Cerebellar cortex (tissue), 1 donor: Measurements from ENCODE around the gene PREP.
"Not testable (repeated sequence)": the region's sequence is repeated elsewhere in the genome, so short reads cannot be mapped to it uniquely, and the experiment has no call there.

Source experiments
- DNase-seq: peaks from one replicate; pipeline ENCODE4 v3.0.0-alpha.2; 2015; ENCODE audit warnings: low spot score

Gene PREP

GRCh38 chr6:105338350-105338983 lies 64.4 kb downstream of the PREP start:
- DNase-seq: not testable (repeated sequence)

GRCh38 chr6:105336986-105337385 lies 65.9 kb downstream of the PREP start:
- no peak for DNase-seq

DNA sequence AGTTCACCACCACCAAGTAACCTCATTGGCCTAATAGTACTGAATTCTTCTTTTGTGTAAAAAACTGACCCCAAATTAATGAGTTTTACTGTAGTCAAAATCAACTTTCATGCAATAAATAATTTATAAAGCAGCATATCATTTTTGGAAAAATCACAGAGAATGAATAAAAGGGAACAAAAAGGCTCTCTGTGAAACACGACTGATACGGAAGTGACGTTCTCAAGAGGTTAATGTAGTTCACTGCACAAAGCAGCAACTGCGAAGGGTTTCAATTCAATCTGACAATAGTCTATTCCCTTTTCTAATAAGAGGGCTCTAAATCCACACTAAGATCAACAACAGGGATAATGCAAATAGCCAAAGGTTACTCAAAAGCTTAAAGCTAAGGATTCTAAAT lies 70.3 kb downstream of the PREP start:
- no peak for DNase-seq

DNA sequence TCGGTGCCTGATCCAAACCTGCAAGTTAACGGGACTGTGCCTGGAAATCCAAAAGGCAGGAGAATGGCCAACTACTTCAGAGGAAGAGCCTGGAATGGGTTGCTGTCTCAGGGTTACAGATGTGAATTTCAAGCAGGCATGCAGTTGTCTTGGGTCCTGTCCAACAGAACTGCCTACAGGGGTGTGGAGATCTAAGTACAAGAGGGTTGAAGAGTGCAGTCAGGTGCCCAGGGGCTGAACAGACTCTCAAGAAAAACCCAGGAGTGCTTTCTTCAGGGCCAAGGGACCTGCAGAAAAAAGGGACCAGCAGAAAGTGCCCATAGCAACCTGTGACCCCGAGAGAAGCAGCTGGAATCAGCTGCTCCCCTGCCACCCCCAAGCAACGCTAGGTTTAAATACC lies 71.0 kb downstream of the PREP start:
- DNase-seq: no peak

DNA sequence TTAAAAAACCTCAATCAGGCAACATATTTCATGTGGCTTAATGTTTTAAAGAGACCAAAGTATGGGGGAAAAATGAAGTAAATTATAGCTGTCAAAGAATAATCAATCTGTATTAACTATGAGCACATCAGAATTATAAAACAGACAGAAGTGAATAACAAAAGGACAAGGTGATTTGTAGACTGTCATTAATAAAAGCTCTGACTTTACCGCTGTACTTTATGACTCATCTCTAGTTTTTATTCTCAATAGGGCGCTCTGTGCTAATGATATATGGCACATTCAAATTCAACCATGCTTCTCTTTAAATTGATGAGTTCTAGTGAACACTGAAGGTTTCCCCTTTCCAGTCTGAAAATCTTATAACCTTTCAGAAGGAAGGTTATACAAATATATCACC lies 72.0 kb downstream of the PREP start:
- DNase-seq: no peak

- no peak for DNase-seq
Observed at GRCh38 chr6:105330364-105330763, 72.5 kb downstream of the PREP start.

DNA sequence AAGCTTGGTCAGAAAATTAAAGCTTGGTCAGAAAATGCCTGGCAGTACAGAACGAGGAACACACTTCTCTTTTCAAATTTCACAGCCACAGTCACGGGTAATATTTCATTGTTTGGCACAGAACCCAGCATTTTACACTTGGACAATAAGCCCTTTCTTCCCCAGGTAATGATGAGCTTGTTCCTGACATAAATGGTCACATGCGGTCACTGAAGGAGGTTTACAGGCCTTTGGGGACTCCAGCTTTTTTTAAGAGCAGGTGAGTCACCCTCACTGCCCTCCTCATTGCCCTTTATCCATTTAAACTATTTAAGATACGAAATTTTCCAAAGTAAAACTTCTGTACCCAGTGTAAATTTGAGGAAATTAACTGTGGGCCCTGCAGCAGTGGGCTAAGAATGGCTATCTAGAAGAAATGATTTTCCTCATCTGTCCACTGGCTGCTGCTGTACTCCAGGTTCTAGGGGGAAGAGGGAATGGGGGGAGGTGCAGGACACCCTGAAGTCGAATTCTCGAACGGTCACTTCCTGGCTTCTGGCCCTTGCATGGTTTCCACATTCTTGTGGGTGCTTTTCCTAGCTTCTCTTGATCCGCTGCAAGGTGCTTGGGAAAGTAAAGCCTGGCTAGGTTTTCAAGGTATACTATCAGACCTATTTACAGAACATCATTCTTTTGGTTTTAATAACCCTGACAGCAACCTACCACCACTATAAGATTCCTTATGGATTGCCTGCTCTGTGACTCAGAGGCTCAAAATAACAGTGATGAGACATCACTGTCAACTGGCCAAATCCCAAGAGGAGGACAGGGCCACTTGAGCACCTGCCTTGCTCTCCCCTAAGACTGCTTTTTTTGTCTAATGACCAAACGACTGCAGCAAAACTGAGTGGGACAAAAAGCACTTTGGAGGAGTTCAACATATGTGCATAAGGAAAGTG lies 75.8 kb downstream of the PREP start:
- DNase-seq: peak; percentile 46

DNA sequence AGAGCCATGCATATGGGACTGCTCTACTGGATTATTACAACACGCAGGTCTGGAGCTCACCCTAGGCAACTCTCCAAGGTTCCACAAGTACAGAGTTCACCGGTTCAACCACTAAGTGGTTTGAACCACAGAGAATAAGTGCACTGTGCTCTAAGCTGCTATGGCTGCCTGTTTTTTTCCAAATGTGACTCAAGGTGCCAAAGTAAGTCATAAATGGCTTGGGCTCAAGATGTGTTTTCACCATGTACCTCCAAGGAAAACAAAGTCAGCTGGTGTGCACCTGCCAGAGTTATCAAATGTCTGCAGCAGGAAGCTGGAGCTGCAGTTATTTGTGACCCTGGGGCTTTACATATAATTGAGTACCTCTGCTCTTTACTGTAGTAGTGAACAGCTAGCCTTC lies 76.7 kb downstream of the PREP start:
- DNase-seq: no peak

- no peak for DNase-seq
Observed at GRCh38 chr6:105324386-105324950, 78.4 kb downstream of the PREP start.

GRCh38 chr6:105322499-105323225 lies 80.2 kb downstream of the PREP start:
- DNase-seq: no peak

DNA sequence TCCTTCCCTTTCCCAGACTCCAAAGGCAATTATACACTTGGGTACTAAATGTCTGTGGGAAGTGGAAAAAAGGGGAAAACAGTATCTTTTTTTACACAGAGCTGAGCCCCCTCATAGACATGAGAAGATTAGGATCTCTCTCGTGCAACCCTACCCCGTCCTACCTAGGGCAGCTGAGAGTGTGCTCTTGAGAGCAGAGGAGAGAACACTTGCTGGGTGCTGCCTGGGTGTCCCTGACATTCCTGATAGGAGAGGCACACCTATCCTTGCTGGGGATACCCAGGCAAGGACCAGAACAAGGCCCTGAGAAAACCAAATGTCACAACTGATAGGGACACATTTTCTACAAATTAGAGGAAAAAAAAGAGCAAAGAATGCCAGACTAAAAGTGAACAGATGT lies 81.2 kb downstream of the PREP start:
- DNase-seq: no peak

GRCh38 chr6:105321207-105321606 lies 81.7 kb downstream of the PREP start:
- DNase-seq: no peak

DNA sequence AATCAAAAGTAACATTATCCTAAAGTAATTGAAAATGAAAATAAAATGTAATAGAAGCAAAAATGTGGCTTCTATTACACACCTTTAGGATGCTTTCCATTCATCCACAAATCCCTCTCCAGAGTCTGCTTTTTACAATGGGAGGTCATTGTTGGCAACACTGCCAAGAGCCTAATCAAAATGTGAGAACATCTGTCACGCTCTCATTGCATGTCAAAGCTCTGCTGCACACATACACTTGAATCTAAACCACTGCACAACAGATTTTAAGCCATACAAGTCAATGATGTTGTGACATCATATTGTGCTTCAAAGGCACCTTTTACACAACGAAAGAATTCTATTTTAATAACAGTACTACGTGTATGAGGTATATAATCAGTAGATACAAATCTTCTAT lies 82.1 kb downstream of the PREP start:
- DNase-seq: no peak

DNA sequence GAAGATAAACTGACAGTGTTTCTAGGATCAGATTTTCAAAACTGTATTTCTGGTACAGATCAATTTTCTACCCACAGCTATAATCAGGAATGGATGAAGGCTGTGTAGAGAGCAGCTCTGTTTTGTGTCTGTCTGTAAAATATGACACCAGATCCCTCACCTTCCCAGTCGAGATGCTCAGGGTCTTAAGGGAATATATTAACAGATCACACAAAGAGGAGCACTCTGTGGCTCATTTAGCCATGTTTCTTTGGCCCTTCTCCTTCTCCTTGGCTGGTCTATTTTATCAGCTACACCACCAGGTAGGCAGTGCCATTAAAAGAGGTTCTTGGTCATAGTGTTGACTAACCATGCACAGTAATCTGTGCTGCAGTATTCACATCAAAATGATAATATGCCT lies 82.6 kb downstream of the PREP start:
- DNase-seq: no peak

GRCh38 chr6:105319331-105319730 lies 83.6 kb downstream of the PREP start:
- no peak for DNase-seq

- DNase-seq: no peak
Observed at GRCh38 chr6:105318660-105319059, 84.2 kb downstream of the PREP start.

DNA sequence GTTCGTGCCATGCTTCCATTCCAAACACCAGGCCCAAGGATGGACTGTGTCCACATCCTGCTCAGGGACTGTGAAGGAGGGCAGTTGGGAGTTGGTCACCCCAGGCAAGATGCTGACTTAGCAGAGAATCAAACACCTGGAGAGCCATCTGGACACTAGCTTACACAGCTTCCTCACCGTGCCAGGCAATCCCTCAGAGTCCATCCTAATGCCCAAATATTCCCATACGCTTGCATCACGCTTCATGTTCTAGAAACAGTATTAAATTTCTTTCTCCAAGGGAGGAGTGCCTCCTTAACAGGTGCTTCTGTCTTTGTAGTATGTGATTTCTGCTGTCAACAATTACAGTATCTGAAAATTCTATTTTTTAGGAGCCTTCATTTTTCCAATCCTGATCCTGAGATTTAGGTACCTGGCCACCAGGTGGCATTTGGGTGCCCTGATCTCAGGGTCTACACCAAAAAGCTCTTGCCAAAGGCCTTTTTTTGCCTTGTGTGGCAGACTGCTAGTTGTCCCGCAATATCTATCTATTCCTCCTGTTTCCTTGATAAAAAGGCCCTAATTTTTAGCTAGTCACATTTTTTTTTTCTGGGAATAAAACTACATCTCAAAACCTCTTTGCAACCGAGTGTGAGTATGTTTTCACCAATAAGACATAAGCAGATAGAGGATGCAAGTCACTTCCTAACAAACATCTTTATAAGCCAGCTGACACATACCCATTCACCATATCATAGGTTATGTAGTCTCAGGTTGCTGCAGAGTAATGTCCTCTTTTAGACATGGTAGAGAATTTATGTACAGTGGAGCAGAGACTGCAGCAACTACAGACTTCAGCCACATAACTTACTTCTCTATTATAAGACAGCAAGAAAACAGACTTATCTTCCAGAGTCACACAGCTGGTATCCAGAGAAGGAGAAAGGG lies 85.0 kb downstream of the PREP start:
- DNase-seq: peak; percentile 26

DNA sequence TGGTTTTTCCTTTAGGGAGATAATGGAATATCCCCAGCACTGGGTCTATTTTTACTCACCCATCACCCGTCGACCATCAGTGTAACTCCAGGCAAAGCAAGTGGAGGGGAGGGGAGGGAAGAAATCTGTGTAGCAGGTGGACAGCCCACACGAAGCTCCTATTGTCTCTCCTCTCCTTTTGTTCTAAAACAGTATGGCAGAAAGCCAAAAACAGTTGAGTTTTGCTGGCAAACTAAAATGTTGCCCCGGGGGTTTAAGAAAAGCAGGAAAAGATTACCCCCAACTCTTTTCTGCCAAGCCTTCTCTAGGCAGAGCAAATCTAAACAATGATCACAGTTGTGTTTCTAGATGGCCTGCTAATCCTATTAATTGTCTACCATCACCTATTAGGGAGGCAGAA lies 89.7 kb downstream of the PREP start:
- DNase-seq: no peak

DNA sequence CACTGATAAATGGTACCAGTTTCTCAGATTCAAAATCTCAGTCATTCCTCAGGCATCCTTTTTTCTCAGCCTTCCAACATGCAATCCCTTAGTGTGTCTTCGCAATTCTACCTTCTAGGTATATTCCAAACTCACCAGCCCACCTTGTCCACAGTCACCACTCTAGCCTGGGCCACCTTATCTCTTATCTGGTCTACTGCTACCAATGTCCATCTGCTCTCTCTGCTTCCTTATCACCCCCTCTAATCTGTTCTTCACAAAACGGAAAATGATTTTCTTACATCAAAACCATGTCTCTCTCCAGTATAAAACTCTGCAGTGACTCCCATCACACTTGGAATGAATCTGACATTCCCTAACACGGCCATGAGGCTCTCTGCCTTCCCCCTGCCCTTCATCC lies 91.9 kb downstream of the PREP start:
- DNase-seq: no peak

- DNase-seq: no peak
Observed at GRCh38 chr6:105310371-105310770, 92.5 kb downstream of the PREP start.

- DNase-seq: no peak
Observed at GRCh38 chr6:105308840-105309239, 94.0 kb downstream of the PREP start.
